ENCODE measurements around the gene PLCB1. TPM values are rescaled to one million over a fixed set of nuclear protein-coding genes. Genes with fewer than 3 reads are reported as not detected.
A peak's percentile ranks its signal among the peaks of the same experiment; 100 is the strongest.
"Not testable (repeated sequence)": the region's sequence is repeated elsewhere in the genome, so short reads cannot be mapped to it uniquely, and the experiment has no call there.

Gene PLCB1
- total RNA-seq, 2 donors from 2014 or later: 7.3 to 45.5 TPM

- H3K4me3 ChIP-seq: no peak overlapping the region
- H3K9me3 ChIP-seq: no peaks in the 10 kb centered on the region
- no peak for TF ChIP-seq CTCF (IDR thresholded peaks at IDR 0.05)
- H3K4me1 ChIP-seq: peaks cover 0 to 8% of the 10 kb centered on the region in 2 donors
- H3K36me3 ChIP-seq: no peaks in the 10 kb centered on the region
- H3K27ac ChIP-seq: peak overlapping the region in 1 of 2 donors; percentile 25
- no peaks in the 10 kb centered on the region for H3K27me3 ChIP-seq
- no peak for DNase-seq (ENCODE audit: low spot score)
These were observed 680.8 kb downstream of the PLCB1 start for GRCh38 chr20:8812817-8813216.

- H3K36me3 ChIP-seq: no peaks in the 10 kb centered on the region
- H3K27ac ChIP-seq: no peak overlapping the region
- no peak overlapping the region for H3K4me3 ChIP-seq
- no peaks in the 10 kb centered on the region for H3K9me3 ChIP-seq
- no peaks in the 10 kb centered on the region for H3K27me3 ChIP-seq
- no peak for TF ChIP-seq CTCF (IDR thresholded peaks at IDR 0.05)
- no peak for DNase-seq (ENCODE audit: low spot score)
- H3K4me1 ChIP-seq: peaks cover 0 to 8% of the 10 kb centered on the region in 2 donors
These were observed 683.1 kb downstream of the PLCB1 start for GRCh38 chr20:8815208-8815607.

GRCh38 chr20:8829256-8829655 is 697.2 kb downstream of the PLCB1 start:
- Histone ChIP-seq H3K27me3 (no peaks in the 10 kb centered on the region), H3K9me3 (no peaks in the 10 kb centered on the region), H3K27ac (no peak overlapping the region), H3K4me3 (no peak overlapping the region), H3K36me3 (no peaks in the 10 kb centered on the region), H3K4me1 (no peaks in the 10 kb centered on the region)
- no peak for DNase-seq (ENCODE audit: low spot score)
- no peak for TF ChIP-seq CTCF (IDR thresholded peaks at IDR 0.05)

- H3K9me3 ChIP-seq; H3K27me3 ChIP-seq; H3K27ac ChIP-seq; DNase-seq (ENCODE audit: low spot score); H3K4me3 ChIP-seq; H3K36me3 ChIP-seq; H3K4me1 ChIP-seq: not testable (repeated sequence)
These were observed 702.2 kb downstream of the PLCB1 start for GRCh38 chr20:8834294-8834693.

- Histone ChIP-seq H3K27ac (no peak overlapping the region), H3K27me3 (no peaks in the 10 kb centered on the region), H3K4me1 (no peaks in the 10 kb centered on the region), H3K36me3 (no peaks in the 10 kb centered on the region), H3K4me3 (no peak overlapping the region), H3K9me3 (no peaks in the 10 kb centered on the region)
- DNase-seq (ENCODE audit: low spot score): no peak
- TF ChIP-seq CTCF (IDR thresholded peaks at IDR 0.05): no peak
These were observed 702.8 kb downstream of the PLCB1 start for GRCh38 chr20:8834851-8835250.

- Histone ChIP-seq H3K27ac (no peak overlapping the region), H3K36me3 (no peaks in the 10 kb centered on the region), H3K4me3 (no peak overlapping the region), H3K27me3 (no peaks in the 10 kb centered on the region), H3K4me1 (no peaks in the 10 kb centered on the region), H3K9me3 (no peaks in the 10 kb centered on the region)
- DNase-seq (ENCODE audit: low spot score): no peak
- TF ChIP-seq CTCF (IDR thresholded peaks at IDR 0.05): no peak
These were observed 705.3 kb downstream of the PLCB1 start for GRCh38 chr20:8837396-8837795.

All from right atrium auricular region (tissue), 2 donors.